Coronary artery (tissue), 2 donors: Measurements from ENCODE around the gene UBE2C.
A peak's percentile ranks its signal among the peaks of the same experiment; 100 is the strongest.

ENCODE experiments used
- DNase-seq: peaks from one replicate; pipeline ENCODE4 v3.0.0-alpha.2; 2017; ENCODE audit warnings: low spot score
- H3K27ac ChIP-seq, 2 donors: fragments of 200-600 bp; sonication (generic); one replicate each; pipeline ENCODE4 v1.5.1; 2016 to 2019
- H3K4me3 ChIP-seq: fragments of 200-600 bp; sonication (generic); 2 replicates; pipeline ENCODE4 v1.5.1; 2016; ENCODE audit warnings: mild to moderate bottlenecking, moderate library complexity
- CTCF ChIP-seq: fragments of 200-600 bp; sonication (generic); IDR thresholded peaks from one replicate; pipeline ENCODE4 v1.5.1; 2019; ENCODE audit warnings: antibody characterized with exemption

The UBE2C gene

GRCh38 chr20:45817376-45818194, 5.1 kb downstream of the UBE2C start:
- Histone ChIP-seq H3K27ac (peak overlapping the region; percentile 65 to 81), H3K4me3 (no peak overlapping the region)
- TF ChIP-seq CTCF = no peak
- no peak for DNase-seq

DNA sequence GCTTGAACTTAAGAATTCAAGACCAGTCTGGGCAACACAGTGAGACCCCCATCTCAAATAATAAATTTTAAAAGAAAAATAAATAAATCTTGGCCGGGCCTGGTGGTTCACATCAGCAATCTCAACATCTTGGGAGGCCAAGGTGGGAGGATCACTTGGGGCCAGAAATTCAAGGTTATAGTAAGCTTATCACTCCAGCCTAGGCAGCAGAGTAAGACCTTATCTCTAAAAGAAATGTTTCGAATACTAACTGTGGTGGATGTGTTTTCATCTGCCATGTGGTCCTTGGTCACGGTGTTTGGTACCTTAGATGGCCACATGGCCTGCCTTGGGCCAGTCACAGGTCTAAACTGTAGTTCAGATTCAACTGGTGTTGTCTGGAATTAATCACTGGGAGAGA, 5.8 kb downstream of the UBE2C start:
- DNase-seq = no peak
- H3K4me3 ChIP-seq = no peak overlapping the region
- no peak for TF ChIP-seq CTCF
- H3K27ac ChIP-seq = peak overlapping the region; percentile 65 to 81

- no peak for DNase-seq
- no peak overlapping the region for H3K27ac ChIP-seq
- H3K4me3 ChIP-seq = no peak overlapping the region
- TF ChIP-seq CTCF = no peak
These were observed 7.0 kb downstream of the UBE2C start for GRCh38 chr20:45819466-45819865.

GRCh38 chr20:45821947-45822346, 9.5 kb downstream of the UBE2C start:
- no peak for TF ChIP-seq CTCF
- Histone ChIP-seq H3K27ac (peak overlapping the region in 1 of 2 donors; percentile 72), H3K4me3 (no peak overlapping the region)
- DNase-seq = no peak

DNA sequence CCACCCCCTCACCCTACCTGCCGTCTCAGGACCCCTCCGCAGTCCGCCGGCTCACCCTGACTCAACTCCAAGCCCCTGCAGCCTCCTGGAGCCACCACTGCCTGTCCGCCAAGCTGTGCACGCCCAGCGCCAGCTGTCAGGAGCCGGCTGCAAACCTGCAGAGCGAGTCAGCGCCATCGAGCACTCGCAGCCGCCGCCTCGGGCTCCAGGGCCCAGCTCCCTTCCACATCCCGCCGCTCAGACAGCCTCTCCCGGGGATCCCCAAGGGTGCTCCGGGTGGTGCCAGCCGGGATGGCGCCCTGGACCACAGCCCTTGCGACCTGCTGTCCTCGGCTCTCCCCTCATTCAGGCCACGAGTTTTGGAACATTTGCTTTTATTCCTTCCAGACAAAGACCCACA, 10.4 kb downstream of the UBE2C start:
- peak overlapping the region; percentile 63 for H3K4me3 ChIP-seq

DNA sequence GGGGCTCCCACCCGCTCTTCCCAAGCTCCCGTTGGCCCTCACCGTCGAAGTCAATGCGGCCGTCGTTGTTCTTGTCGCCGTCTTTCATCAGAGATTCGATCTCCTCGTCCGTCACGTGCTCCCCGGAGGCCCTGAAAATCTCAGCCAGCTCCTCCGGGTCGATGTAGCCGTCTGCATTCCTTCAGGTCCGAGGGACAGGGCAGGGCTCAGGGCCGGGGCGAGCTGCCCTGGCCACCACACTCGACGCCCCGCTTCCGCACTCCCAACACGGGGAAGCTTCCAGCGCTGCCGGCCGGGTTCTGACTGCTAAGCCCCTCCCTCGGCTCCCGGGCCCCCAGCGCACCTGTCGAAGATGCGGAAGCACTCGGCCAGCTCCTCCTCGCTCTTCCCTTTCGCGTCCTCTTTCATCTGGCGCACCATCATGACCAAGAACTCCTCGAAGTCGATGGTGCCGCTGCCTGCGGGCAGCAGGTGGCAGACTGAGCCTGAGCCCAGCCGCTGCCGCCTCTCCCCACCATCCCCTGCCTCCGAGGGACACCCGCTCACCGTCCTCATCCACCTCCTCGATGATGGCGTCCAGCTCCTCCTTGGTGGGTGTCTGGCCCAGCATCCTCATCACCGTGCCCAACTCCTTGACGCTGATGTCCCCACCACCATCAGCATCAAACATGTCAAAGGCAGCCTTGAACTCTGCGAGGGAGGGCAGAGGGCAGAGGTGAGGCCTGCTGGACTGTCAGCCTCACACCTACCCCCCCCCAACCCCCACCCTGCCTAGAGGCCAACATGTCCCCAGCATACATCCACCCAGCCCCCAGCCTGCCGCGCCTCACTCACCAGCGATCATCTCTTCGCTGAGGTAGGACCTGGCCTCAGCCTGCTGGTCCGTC, 11.7 kb downstream of the UBE2C start:
- no peak for DNase-seq
- peak overlapping the region; percentile 53 for H3K4me3 ChIP-seq
- TF ChIP-seq CTCF = peak; percentile 21

More for the DNA sequence above, 10.4 kb downstream of the UBE2C start:
- no peak for DNase-seq
- no peak for TF ChIP-seq CTCF
- H3K27ac ChIP-seq = peak overlapping the region in 1 of 2 donors; percentile 72

More for the DNA sequence above, 11.7 kb downstream of the UBE2C start:
- peak overlapping the region in 1 of 2 donors; percentile 53 for H3K27ac ChIP-seq
